H9 (cell line): ENCODE data around the gene KAZN. TPM values are rescaled to one million over a fixed set of nuclear protein-coding genes. Genes with fewer than 3 reads are reported as not detected.

Experiments used
- DNase-seq: peaks from one replicate; pipeline ENCODE4 v3.0.0-alpha.2; 2017
- H2AFZ ChIP-seq: one replicate; pipeline ENCODE4 v1.6.1; 2013; ENCODE audit warnings: mild to moderate bottlenecking, low read length, control low read depth, moderate library complexity
- H2AK5ac ChIP-seq: 2 replicates; pipeline ENCODE4 v1.6.1; 2013; ENCODE audit warnings: low read length, control low read depth, mixed read lengths; ENCODE audit not compliant: insufficient read length
- H2BK120ac ChIP-seq: one replicate; pipeline ENCODE4 v1.6.1; 2013; ENCODE audit warnings: low read depth, mild to moderate bottlenecking, low read length, control low read depth, inconsistent platforms; ENCODE audit not compliant: poor library complexity, severe bottlenecking
- H2BK12ac ChIP-seq: 2 replicates; pipeline ENCODE4 v1.6.1; 2013; ENCODE audit warnings: low read length, control low read depth, mixed read lengths, low read depth; ENCODE audit not compliant: insufficient read length
- H2BK15ac ChIP-seq: 2 replicates; pipeline ENCODE4 v1.6.1; 2013; ENCODE audit warnings: low read depth, low read length, control low read depth
- H2BK20ac ChIP-seq: one replicate; pipeline ENCODE4 v1.6.1; 2013; ENCODE audit warnings: low read depth, mild to moderate bottlenecking, low read length, control low read depth, inconsistent platforms; ENCODE audit not compliant: poor library complexity, severe bottlenecking
- H2BK5ac ChIP-seq: 2 replicates; pipeline ENCODE4 v1.6.1; 2013; ENCODE audit warnings: low read length, control low read depth, mixed read lengths; ENCODE audit not compliant: insufficient read length
- H3K14ac ChIP-seq: 2 replicates; pipeline ENCODE4 v1.6.1; 2013; ENCODE audit warnings: low read length, control low read depth; ENCODE audit not compliant: insufficient read depth
- H3K18ac ChIP-seq: 2 replicates; pipeline ENCODE4 v1.6.1; 2013; ENCODE audit warnings: low read depth, mild to moderate bottlenecking, mixed read lengths, low read length, control low read depth; ENCODE audit not compliant: insufficient read length
- H3K23ac ChIP-seq: 2 replicates; pipeline ENCODE4 v1.6.1; 2013; ENCODE audit warnings: low read length, control low read depth, mixed read lengths, low read depth; ENCODE audit not compliant: insufficient read length
- H3K23me2 ChIP-seq: 2 replicates; pipeline ENCODE4 v1.6.1; 2013; ENCODE audit warnings: low read depth, mild to moderate bottlenecking, mixed read lengths, low read length, control low read depth; ENCODE audit not compliant: insufficient read length, poor library complexity, severe bottlenecking
- H3K27ac ChIP-seq: 2 replicates; pipeline ENCODE4 v1.5.1; 2013; ENCODE audit warnings: low read length, control low read depth, mixed read lengths, low read depth; ENCODE audit not compliant: insufficient read length
- H3K27me3 ChIP-seq: 2 replicates; pipeline ENCODE4 v1.6.1; 2013; ENCODE audit warnings: low read length, control low read depth, inconsistent platforms; ENCODE audit not compliant: insufficient read depth
- H3K4ac ChIP-seq: 2 replicates; pipeline ENCODE4 v1.6.1; 2013; ENCODE audit warnings: low read depth, mild to moderate bottlenecking, control low read depth, inconsistent platforms, low read length, moderate library complexity
- H3K4me1 ChIP-seq: 2 replicates; pipeline ENCODE4 v1.6.1; 2013; ENCODE audit warnings: low read length, control low read depth, inconsistent platforms; ENCODE audit not compliant: insufficient read depth
- H3K4me2 ChIP-seq: 2 replicates; pipeline ENCODE4 v1.6.1; 2013; ENCODE audit warnings: low read length, control low read depth, mixed read lengths; ENCODE audit not compliant: insufficient read length, insufficient read depth
- H3K56ac ChIP-seq: 2 replicates; pipeline ENCODE4 v1.6.1; 2013; ENCODE audit warnings: low read depth, mild to moderate bottlenecking, mixed read lengths, low read length, control low read depth; ENCODE audit not compliant: insufficient read length
- H3K79me1 ChIP-seq: 2 replicates; pipeline ENCODE4 v1.6.1; 2013; ENCODE audit warnings: low read depth, mild to moderate bottlenecking, moderate library complexity, low read length, control low read depth, inconsistent platforms; ENCODE audit not compliant: insufficient read depth, poor library complexity, severe bottlenecking
- H3K79me2 ChIP-seq: 2 replicates; pipeline ENCODE4 v1.6.1; 2013; ENCODE audit warnings: low read length, control low read depth, inconsistent platforms; ENCODE audit not compliant: insufficient read depth
- H3K9ac ChIP-seq: 2 replicates; pipeline ENCODE4 v1.6.1; 2013; ENCODE audit warnings: low read length, control low read depth, mixed read lengths; ENCODE audit not compliant: insufficient read length; ENCODE audit errors: extremely low read depth
- H3K9me3 ChIP-seq: one replicate; pipeline ENCODE4 v1.6.1; 2013; ENCODE audit warnings: low read depth, low read length, inconsistent platforms; ENCODE audit not compliant: control insufficient read depth
- H3T11ph ChIP-seq: one replicate; pipeline ENCODE4 v1.6.1; 2013; ENCODE audit warnings: mild to moderate bottlenecking, low read length, control low read depth, inconsistent platforms
- H4K20me1 ChIP-seq: one replicate; pipeline ENCODE4 v1.6.1; 2013; ENCODE audit not compliant: control insufficient read depth, insufficient read length, insufficient read depth
- H4K5ac ChIP-seq: 2 replicates; pipeline ENCODE4 v1.6.1; 2013; ENCODE audit warnings: low read depth, mild to moderate bottlenecking, mixed read lengths, low read length, control low read depth; ENCODE audit not compliant: insufficient read length
- H4K8ac ChIP-seq: replicated peaks from 2 replicates; pipeline ENCODE4 v1.6.1; 2013; ENCODE audit warnings: low read length, control low read depth, mixed read lengths, low read depth; ENCODE audit not compliant: insufficient read length
- H4K91ac ChIP-seq: 2 replicates; pipeline ENCODE4 v1.6.1; 2013; ENCODE audit warnings: low read depth, mild to moderate bottlenecking, moderate library complexity, mixed read lengths, low read length, control low read depth; ENCODE audit not compliant: insufficient read length
- H3K27ac Mint-ChIP-seq, 3 experiments: 2 replicates in 2 of 3; 3 replicates in 1 of 3; pipeline ENCODE4 v1.8.0; 2020 to 2021; ENCODE audit warnings: mixed read lengths in 3 of 3, mild to moderate bottlenecking in 1 of 3, moderate library complexity in 1 of 3
- H3K27me3 Mint-ChIP-seq: 2 replicates; pipeline ENCODE4 v1.8.0; 2021; ENCODE audit warnings: low read depth, mild to moderate bottlenecking, moderate library complexity, mixed read lengths
- H3K36me3 Mint-ChIP-seq, 3 experiments: 2 replicates in 2 of 3; 3 replicates in 1 of 3; pipeline ENCODE4 v1.8.0; 2020 to 2021; ENCODE audit warnings: low read depth in 3 of 3, mixed read lengths in 3 of 3; ENCODE audit not compliant: insufficient read depth in 1 of 3
- H3K4me1 Mint-ChIP-seq, 2 experiments: 2 replicates each; pipeline ENCODE4 v1.8.0; 2020; ENCODE audit warnings: mixed read lengths in 2 of 2
- H3K4me3 Mint-ChIP-seq, 2 experiments: 2 replicates in 1 of 2; 3 replicates in 1 of 2; pipeline ENCODE4 v1.8.0; 2020 to 2021; ENCODE audit warnings: mild to moderate bottlenecking in 2 of 2, mixed read lengths in 2 of 2, moderate library complexity in 1 of 2
- H3K9me3 Mint-ChIP-seq, 2 experiments: 2 replicates in 1 of 2; 3 replicates in 1 of 2; pipeline ENCODE4 v1.8.0; 2020; ENCODE audit warnings: mild to moderate bottlenecking in 2 of 2, mixed read lengths in 2 of 2, moderate library complexity in 1 of 2
- WGBS: extraction: QIAGEN DNeasy Blood & Tissue Kit; methylation state at CpG from one replicate; pipeline ENCODE4 v1.1.7; 2013; ENCODE audit warnings: missing lambda C conversion rate, low lambda C conversion rate, mixed read lengths; ENCODE audit not compliant: insufficient read length; ENCODE audit errors: extremely low coverage; 5-methylcytosine and 5-hydroxymethylcytosine counted together
- total RNA-seq: library from RNA; stranded (reverse); gene quantifications from 2 replicates; pipeline ENCODE4 v1.2.1, GENCODE V29; 2021
- TF ChIP-seq, protein P1 (sequence below): fragments of 200-600 bp; sonication (generic); conservative IDR thresholded peaks from 3 replicates; pipeline ENCODE4 v1.8.0; 2021; ENCODE audit warnings: antibody characterized with exemption, mild to moderate bottlenecking

The KAZN gene
- total RNA-seq, 1 experiment from 2014 or later, result 7.6 TPM

DNA sequence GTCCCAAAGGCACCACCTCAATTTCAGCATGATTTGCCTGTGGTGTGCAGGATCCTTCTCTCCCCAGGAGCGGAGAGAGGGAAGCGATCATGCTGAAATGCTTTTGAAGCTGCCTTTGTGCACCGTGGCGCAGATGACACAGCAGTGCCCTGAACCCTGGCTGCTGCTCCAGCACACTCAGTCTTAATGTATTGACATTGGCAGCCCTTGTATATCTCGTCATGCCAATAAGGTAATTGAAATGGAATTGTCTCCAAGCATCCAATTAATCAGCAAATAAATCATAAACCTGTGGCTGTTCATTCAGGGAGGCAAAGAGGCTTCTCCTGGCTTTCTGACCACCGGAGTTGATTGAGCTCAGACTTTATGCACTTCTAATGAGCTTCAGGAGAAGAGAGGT lies 139.8 kb downstream of the KAZN start:
- Histone ChIP-seq H2AK5ac (no peak overlapping the region), H2BK15ac (no peak overlapping the region), H3K79me2 (no peaks in the 10 kb centered on the region), H3K23ac (no peak overlapping the region), H4K8ac (no peak overlapping the region), H3K56ac (no peak overlapping the region), H3T11ph (no peak overlapping the region), H3K18ac (no peak overlapping the region), H4K5ac (no peak overlapping the region), H3K4me1 (peaks cover 28% of the 10 kb centered on the region; the same call in 1 of the 2 replicates), H2BK5ac (no peak overlapping the region), H2BK120ac (no peak overlapping the region), H4K20me1 (no peaks in the 10 kb centered on the region), H4K91ac (no peak overlapping the region), H2BK12ac (no peak overlapping the region), H3K23me2 (no peaks in the 10 kb centered on the region), H3K4me2 (no peak overlapping the region), H2AFZ (no peak overlapping the region), H3K4ac (no peak overlapping the region), H2BK20ac (no peak overlapping the region), H3K14ac (no peak overlapping the region), H3K9ac (no peak overlapping the region), H3K27ac (no peak overlapping the region), H3K79me1 (no peaks in the 10 kb centered on the region), H3K27me3 (peaks cover 6% of the 10 kb centered on the region; the same call in 1 of the 2 replicates), H3K9me3 (no peaks in the 10 kb centered on the region)
- WGBS, result no CpG with 5 or more reads among the region's 6 CpGs
- H3K36me3 Mint-ChIP-seq, result no peaks in the 10 kb centered on the region
- no peak overlapping the region for H3K4me3 Mint-ChIP-seq
- peaks cover 68% of the 10 kb centered on the region for H3K27me3 Mint-ChIP-seq
- H3K27ac Mint-ChIP-seq, result no peak overlapping the region
- H3K9me3 Mint-ChIP-seq, result no peaks in the 10 kb centered on the region; a peak in 1 of 5 replicates
- TF ChIP-seq, protein P1, sequence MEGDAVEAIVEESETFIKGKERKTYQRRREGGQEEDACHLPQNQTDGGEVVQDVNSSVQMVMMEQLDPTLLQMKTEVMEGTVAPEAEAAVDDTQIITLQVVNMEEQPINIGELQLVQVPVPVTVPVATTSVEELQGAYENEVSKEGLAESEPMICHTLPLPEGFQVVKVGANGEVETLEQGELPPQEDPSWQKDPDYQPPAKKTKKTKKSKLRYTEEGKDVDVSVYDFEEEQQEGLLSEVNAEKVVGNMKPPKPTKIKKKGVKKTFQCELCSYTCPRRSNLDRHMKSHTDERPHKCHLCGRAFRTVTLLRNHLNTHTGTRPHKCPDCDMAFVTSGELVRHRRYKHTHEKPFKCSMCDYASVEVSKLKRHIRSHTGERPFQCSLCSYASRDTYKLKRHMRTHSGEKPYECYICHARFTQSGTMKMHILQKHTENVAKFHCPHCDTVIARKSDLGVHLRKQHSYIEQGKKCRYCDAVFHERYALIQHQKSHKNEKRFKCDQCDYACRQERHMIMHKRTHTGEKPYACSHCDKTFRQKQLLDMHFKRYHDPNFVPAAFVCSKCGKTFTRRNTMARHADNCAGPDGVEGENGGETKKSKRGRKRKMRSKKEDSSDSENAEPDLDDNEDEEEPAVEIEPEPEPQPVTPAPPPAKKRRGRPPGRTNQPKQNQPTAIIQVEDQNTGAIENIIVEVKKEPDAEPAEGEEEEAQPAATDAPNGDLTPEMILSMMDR, result no peak
- H3K4me1 Mint-ChIP-seq, result peaks cover 63% of the 10 kb centered on the region in 2 experiments
- DNase-seq, result no peak
